GM20431 (cell line): ENCODE results near the gene CAMKMT.
"Not testable (repeated sequence)": the region's sequence is repeated elsewhere in the genome, so short reads cannot be mapped to it uniquely, and the experiment has no call there.

Experiments used
- in situ Hi-C: fragments of 300-500 bp; cut with MseI, MboI; formaldehyde crosslinking; loops from one replicate; pipeline ENCODE4 v1.15.0; 2020; ENCODE audit warnings: low sequenced_read_pairs; ENCODE audit not compliant: unreplicated experiment

The CAMKMT gene

DNA sequence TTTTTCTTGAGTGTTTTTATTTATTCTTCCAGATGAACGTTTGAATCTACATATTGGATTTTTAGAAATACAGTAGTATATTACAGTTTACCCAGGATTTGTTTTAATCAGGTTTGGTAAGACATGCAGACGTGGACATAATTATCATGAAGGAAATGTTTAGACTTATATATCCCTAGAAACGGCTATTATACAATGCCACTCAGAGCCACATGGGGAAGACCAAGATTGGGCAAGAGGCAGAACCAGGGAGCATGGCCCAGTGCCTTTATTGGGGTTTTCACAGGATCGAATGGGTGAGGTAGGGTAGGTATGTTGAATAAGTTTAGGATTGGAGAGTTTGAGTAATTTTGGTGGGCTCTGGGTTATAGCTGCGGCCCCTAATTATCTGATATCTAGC, 212.2 kb downstream of the CAMKMT start:
- in situ Hi-C loops: loop anchor here (25.0 kb wide), 1 partner anchor 88 kb away; no protein-coding TSS in a partner anchor

DNA sequence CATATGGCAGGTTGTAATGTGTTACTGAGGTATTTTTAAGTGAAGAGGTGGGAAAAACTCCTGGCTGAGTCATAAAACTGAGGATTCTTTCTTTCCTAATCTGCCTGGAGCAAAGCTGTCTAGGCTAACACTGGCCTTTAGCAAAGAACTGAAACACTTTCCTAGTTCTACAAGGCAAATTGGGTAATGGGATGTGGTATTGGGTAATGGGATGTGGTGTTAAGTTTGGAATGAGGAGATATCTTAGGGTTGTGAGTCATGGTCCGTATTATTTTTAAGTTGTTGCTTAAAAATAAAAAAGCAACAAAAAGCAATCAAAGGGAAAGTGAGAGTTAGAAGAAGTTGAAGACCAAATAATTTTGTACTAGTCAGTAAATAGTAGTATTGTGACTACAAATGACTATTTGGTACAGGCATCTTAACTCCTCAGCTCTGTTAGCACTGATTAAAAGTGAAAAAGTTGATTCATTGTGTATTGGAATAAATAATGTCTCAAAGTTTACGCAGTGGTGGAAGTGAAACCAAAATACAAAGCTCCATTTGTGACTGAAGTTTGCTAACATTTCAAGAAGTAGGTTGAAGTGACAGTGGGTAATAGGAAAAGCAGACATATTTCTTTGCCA, 216.8 kb downstream of the CAMKMT start:
- in situ Hi-C loops: no loop called here

DNA sequence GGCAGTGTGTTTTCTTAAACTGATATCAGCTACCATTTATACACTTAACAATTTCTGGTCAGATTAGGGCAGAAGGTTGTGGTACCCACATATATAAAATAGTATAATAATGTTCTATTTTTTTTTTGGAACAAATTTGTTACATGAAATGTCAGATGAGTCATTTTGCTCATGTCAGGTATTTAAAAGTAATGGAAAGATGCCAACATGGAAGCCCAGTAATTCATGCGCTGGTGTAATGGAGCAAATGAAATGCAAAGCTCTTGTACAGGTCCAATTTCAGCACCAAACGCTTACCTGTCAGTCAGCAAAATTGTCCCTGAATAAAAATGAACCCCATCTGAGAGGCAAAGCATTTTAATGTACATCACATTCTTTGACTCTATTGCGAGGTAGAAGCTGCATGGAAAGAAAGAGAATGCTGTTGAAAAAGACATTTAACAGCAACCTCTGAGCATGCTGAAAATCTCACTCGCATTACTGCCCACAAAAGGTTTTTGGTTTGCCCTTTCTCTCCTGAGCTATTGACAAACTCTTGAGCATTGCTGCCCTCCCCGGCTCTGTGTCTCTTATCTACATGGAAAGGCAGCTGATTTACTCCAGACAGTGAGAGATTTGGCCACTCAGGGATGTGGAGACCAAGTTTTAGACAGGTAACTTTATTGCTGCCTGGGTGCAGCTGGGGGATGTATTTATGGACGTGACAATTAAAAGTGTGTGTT, 217.5 kb downstream of the CAMKMT start:
- in situ Hi-C loops: no loop called here

DNA sequence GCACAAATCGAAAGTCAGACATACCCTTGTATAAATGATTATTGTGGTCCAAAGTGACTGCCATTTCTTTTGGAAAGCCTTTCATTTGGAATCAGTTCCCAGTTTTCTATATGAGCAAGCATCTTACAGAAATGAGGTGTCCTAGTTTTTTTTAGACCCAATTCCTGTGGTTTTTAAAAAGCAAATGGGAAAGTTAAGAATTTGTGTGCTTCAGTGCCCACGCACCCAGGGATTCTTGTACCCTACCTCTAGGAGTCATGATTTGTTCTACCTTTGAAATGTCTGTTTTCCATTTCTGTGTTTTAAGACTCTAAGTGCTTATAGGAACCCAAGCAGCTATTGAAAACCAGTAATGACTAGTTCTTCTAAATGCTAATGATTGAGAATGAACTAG, 218.1 kb downstream of the CAMKMT start:
- in situ Hi-C loops: no loop called here

DNA sequence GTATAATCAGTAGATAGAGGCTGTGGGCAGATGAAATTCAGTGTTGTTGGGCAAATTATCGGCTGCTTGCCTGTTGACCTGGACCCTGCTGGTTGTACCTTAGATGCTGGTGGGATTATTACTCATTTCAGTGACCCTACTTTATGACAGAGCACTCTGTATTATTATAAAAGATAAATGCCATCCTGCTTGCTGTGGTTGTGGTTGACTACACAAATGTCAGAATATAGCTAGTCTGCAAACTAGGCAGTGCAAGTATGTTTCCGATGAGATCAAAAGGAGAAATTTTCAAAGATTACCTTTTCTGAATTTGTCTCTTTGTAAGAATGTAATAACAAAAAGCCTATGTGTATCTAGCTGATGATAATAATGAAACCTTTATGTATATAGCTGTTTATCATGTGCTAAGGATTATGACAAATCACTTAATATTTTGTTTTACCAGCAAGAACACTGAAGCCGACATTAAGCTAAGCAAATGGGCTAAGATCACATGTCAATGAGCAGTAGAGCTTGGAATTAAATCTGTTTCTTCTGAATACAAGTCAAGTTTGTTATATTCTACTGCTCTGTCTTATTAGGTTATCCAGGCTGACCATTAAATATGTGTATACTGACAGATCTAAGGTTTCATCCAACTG, 219.2 kb downstream of the CAMKMT start:
- in situ Hi-C loops: no loop called here

DNA sequence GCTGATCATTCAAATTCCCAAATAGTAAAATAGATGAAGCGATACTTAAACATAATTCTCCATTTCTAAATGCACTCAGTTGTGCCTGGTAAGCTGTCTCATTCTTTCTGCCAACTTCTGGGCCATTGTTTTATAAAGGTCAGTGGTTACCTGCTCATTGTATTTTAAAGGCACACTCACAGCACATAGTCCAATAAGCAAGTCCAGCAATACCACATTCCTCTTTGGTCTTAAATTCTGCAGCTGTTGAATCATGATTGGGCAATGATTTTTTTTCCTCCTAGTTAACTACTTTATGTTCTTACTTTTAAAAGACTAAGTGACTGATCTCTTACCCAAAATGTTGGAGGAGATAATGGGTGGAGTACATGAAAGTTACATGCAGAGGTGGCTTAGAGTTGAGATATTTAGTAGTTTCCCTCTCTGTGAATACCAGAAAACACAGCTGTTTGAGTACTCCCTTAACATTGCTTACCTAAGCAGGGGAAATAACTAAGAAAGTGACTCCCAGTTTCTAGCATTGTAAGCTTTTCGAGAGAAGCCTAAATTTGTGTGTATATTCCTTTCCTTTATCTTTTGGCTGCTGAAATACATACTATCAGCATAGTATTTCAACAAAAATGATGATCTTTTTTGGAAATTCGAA, 220.7 kb downstream of the CAMKMT start:
- in situ Hi-C loops: no loop called here

DNA sequence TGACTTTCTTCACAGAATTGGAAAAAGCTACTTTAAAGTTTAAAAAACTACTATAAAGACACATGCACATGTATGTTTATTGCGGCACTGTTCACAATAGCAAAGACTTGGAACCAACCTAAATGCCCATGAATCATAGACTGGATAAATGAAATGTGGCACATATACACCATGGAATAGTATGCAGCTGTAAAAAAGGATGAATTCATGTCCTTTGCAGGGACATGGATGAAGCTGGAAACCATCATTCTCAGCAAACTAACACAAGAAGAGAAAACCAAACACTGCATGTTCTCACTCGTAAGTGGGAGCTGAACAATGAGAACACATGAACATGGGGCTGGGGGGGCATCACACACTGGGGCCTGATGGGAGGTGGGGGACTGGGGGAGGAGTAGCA, 233.9 kb downstream of the CAMKMT start:
- in situ Hi-C loops: not testable (repeated sequence)

DNA sequence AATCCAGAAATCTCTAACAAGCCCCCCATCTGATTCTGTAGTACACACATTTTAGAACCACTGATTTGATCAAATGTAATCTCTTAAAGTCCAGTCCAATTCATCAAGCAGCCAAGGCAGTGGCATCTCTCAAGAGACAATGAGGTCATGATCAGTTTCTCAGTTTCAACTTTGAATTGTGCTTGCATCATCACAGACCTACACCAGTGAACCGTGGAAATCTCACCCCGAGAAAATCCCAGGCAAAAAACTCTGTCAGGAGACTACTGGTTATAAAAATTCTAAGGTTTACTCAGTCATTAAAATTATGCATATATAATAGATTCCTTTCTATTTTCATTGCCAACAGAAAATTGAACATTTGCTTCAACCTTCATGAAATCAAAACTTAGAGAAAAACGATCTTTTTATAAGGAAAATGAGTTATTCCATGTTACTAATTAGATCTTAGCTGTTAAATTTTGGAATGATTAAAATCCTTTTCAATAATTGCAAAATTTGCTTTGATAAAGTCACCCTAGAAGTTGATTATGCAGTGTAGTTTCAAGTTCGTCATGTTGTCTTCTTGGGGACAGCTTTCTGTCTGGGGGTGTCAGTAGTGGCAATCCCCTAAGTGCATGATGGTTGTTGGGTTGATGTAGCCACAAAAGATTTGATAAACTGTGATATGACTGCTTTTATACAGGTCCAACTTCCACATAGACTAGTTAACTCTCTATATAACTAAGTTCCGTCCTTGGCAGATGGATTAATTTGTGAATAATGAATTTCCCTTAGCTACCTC, 235.0 kb downstream of the CAMKMT start:
- in situ Hi-C loops: no loop called here

DNA sequence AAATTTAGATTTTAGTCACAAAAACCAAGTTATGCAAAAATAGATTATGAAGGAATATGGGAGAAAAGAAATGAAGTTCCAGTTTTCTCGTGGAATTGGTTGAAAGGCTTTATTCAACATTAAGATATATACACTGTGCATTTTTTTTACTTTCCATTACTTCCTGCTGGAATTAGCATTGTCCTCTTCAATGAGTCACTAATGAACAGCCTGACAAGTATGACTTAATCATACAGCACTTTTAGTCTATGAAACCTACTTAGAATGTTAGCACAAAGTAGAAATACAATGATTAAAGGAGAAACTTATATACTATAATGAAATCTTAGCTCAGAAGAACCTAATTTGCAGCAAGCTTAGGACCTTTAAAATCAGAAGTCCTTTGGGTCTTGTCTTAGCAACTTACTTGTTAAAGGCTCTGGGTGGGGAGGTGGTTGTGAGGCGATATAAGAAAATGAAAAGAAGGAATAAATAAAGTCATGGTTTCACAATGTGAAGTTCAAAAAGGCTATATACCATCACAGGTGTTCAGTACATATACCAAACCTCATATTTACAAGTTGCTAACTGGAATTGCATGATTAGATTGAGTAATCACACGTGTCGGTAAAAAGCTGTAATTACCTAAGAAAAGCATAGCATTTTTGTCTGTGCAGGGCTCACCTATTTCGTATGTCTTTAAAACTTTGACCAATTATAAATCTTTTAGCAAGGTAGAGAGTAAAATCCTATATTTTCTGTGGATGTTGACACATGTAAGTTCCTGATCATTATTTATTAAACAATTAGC, 236.8 kb downstream of the CAMKMT start:
- in situ Hi-C loops: no loop called here

DNA sequence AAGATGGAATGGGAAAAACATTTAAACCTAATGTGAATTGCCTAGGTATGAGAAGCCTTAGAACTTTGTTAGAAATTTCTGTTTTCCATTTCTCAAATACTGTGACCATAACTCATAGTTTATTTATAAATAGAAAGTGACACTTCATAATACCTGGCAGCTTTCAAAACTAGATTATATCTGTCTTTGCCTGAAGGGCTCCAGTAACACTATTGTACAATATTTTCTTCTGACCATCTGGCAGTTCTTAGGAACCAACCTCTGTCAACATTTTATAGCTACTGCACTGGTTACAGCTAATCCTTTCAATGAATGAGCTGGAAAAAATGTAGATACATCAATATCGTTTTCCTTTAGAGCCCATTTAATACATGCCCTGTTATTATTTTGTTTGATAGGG, 237.4 kb downstream of the CAMKMT start:
- in situ Hi-C loops: no loop called here

DNA sequence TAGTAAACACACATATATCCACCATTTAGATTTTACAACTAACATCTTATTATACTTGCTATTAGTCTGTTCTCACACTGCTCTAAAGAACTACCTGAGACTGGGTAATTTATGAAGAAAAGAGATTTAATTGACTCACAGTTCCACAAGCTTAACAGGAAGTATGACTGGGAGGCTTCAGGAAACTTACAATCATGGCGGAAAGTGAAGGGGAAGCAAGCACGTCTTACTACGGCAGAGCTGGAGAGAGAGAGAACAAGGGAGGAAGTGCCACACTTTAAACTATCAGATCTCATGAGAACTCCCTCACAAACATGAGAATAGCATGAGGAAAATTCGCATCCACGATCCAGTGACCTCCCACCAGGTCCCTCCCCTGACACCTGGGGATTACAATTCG, 240.7 kb downstream of the CAMKMT start:
- in situ Hi-C loops: no loop called here

DNA sequence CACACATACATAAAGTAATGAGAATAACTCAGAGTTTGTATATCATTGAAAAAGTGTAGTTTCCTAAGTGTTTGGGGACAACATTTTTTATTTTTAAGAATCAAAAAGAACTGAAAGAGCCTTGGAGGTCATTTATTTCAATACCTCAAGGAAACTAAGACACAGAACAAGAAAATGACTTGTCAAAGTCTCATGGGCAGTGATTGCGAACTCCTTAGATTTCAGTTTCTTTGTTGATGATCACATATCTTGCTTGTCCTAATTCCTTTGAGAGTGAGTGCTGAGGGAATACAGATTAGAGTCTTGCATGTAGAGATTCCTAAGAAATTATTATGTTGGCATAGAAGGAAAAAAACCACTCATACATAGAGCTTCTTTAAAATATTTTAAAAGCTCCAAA, 243.8 kb downstream of the CAMKMT start:
- in situ Hi-C loops: no loop called here

DNA sequence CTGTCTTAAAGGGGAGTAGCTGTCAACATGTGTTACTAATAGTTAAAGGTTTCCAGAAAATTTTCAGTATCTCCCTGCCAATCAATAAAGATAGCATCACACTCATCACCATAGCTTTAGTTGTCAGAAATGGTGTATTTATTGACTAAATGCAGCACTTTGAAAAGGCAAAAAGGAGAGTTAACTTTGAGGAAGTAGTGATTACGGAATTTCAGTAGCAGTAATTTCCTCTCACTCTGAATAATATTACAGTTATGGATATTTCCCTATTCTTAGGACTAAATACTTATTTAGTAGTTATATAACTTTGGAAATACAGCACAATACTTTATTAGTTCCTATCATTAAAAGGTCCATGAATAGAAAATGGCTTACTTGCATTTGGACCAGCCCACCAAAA, 250.5 kb downstream of the CAMKMT start:
- in situ Hi-C loops: no loop called here

DNA sequence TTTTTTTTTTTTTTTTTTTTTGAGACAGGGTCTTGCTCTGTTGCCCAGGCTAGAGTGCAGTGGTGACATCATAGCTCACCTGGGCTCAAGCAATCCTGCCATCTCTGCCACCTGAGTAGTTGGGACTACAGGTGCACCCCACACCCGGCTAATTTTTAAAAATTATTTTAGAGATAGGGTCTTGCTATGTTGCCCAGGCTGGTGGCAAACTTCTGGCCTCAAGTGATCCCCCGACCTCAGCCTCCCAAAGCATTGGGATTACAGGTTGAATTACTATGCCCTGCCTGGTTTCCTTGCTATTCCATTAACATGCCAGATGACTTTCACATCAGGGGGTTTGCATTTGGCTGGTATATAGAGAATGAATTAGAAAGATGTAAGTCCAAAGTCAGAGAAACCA, 253.2 kb downstream of the CAMKMT start:
- in situ Hi-C loops: no loop called here

DNA sequence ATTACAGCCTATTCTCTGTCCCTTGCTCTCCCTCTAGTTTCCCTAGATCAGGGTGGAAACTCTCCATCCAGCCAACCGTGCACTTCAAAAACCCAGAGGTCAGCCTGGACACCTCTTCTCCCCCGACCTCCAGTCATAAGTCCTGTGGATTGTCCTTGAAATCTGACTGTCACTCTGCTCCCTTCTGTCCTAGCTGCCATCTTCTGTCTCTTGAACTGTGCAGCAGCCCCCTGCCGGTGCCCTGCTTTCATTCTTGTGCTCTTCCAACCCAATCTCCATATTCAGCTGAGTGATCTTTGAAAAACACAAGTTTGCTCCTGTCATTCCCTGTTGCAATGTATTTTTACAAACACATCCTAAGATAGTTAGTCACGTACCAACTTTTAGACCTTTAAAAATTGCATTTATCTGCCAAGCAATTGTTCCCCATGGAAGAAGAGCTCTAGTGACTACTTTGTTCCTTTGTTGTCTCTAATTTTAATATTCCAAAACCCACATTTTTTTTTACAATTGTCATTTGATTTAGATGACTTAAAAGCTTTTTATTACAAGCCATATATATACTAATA, 254.3 kb downstream of the CAMKMT start:
- in situ Hi-C loops: no loop called here

DNA sequence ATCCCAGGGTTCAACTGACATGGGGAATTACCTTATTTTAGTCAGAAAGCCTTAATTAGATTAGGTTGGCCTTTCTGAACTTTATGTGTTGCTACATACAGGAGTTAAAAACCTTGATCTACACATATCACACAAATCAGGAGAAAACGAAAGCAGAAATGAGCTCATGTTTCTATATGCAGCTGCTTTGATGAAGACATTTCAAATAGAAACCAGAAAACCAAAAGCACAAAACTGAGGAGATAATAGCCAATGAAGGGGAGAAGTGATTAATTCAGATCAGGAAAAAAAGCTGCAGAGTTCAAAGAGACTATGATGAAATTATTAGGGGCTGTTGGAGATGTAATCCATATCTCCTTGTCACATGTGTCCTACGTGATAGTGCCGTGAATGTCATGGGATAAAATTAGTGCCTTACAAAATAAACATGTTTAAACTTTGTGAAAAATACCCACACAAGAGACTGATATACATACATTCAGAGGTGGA, 255.0 kb downstream of the CAMKMT start:
- in situ Hi-C loops: no loop called here

DNA sequence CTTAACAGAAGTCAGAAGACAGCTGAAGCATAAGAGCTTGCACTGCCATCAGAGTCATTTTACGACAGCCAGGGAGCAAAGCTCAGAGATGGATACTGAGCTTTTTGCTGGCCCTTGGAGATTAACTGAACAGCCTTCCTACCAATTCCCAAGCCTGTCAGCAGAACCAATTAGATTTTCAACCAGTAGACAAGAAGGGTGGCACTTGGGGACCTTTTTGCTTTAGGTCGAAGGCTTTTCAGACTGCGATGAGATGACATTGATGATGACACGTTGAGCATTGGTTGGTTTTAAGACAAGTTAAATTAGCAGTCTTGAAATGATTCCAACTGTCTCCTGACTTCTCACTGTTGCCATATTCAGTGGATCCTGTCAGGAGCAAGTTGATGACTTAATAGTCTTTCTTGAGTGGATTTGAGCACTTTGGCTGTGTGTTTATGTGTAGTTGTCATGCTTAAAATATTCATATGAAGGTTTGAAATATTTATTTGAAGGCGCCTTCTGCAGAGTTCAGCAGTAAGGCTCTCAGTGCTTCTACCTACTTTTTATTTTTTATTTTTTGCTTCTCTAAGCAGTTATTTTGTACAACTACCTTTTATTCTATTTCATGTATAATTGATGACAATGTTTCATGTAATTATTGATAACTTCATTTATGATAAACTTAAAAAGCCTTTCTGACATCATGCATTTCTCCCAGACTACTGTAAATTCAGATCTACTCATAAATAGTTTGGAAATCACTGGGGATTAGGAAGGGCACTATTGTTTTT, 256.7 kb downstream of the CAMKMT start:
- in situ Hi-C loops: no loop called here
